Stimulated activated CD8-positive, alpha-beta memory T cell treated with anti-CD3 and anti-CD28 coated beads, Interleukin-4, amount 100 ng/mL, for 1 hour (primary cell): ENCODE measurements around the gene EPHB1.
"Not testable (repeated sequence)": the region's sequence is repeated elsewhere in the genome, so short reads cannot be mapped to it uniquely, and the experiment has no call there.

ENCODE experiments used
- DNase-seq, 2 donors: peaks; one replicate each; pipeline ENCODE4 v3.0.0-alpha.2; 2020; ENCODE audit warnings: low read depth in 2 of 2, low spot score in 1 of 2

Gene EPHB1

GRCh38 chr3:134991472-134992010, 196.5 kb downstream of the EPHB1 start:
- no peak for DNase-seq

DNA sequence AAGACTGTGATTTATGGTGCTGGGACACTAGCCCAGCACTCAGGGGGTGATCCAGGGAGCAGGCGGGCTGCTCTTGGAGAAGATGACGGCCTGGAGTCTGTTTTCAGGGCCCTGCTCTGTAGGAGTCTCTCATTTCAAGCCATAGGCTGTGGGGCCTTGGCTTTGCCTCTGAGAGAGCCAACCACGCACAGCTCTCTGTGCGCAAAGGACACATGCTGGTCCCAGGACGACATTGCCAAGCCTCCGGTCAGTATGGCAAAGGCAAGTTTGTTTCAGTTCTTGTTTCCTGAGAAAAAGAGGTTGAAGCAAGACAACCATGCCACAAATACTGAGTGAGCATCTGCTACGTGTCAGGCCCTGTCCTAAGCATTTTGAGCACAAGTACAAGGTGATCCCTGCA, 197.1 kb downstream of the EPHB1 start:
- DNase-seq: no peak

- DNase-seq: no peak
Measured at GRCh38 chr3:134992586-134992985, 197.5 kb downstream of the EPHB1 start.

DNA sequence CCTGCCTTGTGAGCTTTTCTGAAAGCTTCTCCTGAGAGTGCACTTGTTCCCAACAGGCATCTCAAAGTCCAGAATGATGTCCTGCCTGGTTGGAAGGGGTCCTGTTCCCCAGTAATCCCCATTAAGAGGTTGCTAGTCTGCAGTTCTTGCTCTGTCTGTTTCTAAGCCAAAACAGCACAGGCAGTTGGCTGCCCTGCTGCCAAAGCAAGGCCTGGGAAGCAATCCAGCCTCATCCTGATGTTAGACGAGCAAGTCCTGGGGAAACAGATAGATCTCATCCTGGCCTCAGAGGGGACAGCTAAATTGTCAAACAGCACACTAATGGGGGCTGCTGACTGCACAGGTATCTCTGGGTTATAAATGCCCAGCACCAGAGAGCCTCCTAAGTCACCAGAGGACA, 198.0 kb downstream of the EPHB1 start:
- DNase-seq: no peak

DNA sequence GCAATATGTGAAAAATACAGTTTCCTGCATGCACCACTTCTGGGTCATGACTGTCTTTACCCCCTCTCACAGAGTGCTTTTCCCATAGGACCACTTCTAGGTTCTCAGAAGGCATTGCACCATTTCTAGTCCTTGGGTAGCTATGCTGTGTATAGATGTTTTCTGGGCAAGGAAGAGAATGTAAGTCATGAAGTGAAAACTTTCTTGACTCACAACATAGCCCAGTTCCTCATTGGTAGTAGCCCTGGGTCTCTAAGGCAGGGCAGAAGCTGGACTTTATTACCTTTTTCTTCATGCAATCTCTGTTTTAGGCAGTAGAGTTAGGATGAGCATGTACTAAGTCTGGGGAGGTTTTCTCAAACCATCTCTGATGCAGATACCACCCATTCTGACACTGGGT, 203.1 kb downstream of the EPHB1 start:
- DNase-seq: no peak

GRCh38 chr3:134998855-134999254, 203.8 kb downstream of the EPHB1 start:
- DNase-seq: no peak

DNA sequence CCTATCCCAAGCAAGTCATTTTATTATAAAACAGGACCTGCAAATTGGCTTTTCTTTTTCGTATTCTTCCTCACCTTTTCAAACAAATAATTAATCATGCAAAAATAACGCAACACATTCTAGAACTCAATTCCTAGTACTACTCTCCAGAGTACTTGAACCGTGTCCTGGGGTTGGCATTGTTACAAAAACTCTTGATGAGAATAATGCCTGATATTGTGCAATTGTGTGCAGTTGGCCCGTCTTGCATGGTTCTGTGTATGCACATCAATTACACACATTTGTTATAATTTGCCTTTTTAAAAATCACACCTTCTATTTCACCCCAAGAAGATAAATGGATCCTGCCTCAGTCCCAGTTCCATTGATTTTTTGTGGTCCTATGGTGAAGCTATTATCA, 205.4 kb downstream of the EPHB1 start:
- DNase-seq: no peak

DNA sequence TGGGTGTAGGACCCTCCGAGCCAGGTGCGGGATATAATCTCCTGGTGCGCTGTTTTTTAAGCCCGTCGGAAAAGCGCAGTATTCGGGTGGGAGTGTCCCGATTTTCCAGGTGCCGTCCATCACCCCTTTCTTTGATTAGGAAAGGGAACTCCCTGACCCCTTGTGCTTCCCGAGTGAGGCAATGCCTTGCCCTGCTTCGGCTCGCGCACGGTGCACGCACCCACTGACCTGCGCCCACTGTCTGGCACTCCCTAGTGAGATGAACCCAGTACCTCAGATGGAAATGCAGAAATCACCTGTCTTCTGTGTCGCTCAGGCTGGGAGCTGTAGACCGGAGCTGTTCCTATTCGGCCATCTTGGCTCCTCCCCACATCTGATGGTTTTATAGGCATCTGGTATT, 210.6 kb downstream of the EPHB1 start:
- DNase-seq: not testable (repeated sequence)

DNA sequence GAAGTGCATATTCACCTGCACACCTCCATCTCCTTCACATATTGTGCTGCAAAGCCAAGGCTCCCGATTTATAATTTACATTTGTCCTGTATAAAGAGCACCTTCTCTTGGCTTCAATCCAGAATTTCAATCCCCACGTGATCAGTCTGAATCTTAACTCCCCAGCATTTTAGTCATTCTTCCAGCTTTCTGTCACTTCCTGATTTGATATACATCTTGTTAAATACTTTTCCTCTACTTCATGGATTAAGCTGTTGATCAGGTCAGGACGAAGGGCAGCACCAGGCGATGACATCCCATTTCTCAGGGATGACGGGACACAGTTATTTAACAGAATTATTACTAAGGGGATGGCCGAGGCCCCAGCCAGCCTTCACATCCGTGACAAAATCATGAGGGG, 212.5 kb downstream of the EPHB1 start:
- no peak for DNase-seq

DNA sequence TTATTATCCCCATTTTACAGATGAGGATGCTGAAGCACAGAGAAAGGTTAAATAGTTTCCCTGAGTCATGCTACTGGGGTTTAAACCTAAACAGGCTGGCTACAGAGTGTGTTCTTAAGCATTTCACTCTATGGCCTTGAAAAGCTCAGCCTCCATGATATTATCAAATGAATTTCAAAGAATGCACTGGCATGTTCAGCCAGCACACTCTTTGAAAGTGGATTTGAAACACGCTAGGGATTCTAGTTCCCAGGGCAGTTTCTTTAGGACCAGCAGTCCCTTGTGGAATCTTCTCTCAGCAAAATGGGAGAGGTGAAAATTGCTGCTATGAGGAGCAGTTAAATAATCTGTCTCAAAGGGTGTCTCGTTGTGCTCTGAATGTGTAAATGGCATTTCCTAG, 213.3 kb downstream of the EPHB1 start:
- DNase-seq: no peak

DNA sequence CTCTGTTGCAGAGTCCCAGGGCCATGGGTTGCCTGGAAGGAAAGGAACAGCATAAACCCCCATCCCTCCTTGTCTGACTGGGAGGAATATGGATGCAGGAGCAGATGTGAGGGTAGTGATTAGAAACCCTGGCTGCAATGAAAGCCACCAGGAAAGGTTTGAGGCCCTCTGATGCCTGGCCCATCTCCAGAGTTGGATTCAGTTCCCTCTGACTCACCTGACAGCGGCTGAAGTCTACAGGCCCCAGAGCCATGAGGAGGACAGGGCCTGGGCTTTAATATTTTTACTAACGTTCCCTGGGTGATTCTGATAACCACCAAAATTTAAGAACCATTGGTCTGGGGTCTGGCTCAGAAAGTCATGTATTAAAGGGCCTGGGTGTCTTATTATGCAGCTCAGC, 214.0 kb downstream of the EPHB1 start:
- no peak for DNase-seq

GRCh38 chr3:135012101-135012500, 217.0 kb downstream of the EPHB1 start:
- DNase-seq: no peak

DNA sequence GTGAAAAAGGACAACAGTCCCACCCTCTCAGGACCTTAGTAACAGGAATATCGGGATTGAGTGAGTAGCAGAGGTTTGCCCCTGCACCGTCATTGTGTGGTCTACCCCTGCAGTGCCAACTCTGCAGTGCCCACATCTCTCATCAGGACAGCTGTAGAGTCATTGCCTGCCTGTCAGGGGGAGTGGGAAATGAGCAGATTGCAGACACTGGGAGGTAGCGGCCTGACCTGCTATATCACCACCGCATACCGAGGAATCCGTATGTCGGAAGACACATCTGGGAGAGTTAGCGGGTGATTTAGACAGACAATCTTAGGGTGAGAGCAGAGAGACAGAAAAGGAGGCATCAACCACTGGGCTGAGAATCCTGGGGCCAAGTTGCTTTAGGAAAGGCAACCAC, 218.1 kb downstream of the EPHB1 start:
- DNase-seq: no peak

DNA sequence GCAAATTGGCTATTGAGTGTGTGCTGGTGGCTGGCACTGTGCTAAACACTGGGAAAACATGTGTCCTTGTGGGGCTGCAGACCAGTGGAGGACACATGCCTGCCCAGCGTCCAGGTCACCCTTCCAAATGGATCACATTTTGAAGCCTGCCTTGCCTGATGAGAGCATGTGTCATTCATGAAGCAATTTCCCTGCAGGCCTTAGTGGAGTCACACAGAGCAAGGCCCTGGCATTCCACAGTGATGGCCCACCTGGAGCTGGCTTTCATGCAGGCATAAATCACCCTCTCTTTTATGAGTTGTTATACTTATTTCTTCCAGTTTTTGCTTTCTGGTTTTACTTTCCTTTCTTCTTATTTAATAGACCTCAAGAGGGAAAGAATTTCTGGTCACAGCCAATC, 219.5 kb downstream of the EPHB1 start:
- DNase-seq: no peak

DNA sequence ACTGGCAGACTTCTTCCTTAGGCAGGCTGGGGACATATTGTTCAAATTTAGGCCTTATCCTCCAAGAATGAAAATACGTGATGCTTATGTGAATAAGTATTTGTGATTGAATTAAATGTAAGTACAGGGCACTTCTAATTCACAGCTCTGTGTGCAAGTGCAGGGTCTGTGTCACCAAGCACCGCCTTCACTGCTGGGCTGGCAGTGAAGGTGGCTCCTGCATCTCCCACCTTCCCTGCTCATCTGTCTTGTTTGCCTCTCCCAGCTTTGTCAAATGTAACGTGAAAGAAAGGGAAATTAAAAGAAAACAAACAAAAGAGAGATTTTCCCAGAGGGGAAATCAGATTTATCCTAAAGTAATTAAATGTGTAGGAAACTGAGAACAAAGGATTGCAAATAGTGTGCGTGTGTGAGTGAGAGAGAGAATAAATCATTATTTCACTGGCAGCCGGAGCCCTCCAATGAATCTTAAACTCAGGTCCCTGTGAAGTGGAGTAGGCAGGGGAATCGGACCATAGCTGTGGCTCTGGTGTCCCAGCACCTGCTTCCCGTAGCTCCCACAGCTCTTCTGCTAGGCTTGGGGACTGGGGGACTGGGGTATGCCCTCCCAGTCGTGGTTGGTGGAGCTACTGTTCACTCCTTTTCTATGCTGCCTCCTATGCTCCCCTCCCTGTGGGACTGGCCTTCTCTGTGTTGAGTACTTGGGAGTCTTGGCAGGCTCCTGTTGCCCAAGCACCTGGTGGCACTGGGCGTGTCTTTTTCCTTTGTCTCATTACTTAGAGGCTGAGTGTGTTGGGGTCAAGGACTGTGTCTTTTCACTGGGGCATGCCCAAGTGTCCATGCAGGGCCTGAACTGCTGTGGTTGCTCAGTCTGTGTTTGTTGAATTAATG, 222.2 kb downstream of the EPHB1 start:
- DNase-seq: no peak

- no peak for DNase-seq
Measured at GRCh38 chr3:135018149-135018923, 223.3 kb downstream of the EPHB1 start.

- no peak for DNase-seq
Measured at GRCh38 chr3:135020181-135020580, 225.1 kb downstream of the EPHB1 start.

- no peak for DNase-seq
Measured at GRCh38 chr3:135023996-135024658, 229.1 kb downstream of the EPHB1 start.

DNA sequence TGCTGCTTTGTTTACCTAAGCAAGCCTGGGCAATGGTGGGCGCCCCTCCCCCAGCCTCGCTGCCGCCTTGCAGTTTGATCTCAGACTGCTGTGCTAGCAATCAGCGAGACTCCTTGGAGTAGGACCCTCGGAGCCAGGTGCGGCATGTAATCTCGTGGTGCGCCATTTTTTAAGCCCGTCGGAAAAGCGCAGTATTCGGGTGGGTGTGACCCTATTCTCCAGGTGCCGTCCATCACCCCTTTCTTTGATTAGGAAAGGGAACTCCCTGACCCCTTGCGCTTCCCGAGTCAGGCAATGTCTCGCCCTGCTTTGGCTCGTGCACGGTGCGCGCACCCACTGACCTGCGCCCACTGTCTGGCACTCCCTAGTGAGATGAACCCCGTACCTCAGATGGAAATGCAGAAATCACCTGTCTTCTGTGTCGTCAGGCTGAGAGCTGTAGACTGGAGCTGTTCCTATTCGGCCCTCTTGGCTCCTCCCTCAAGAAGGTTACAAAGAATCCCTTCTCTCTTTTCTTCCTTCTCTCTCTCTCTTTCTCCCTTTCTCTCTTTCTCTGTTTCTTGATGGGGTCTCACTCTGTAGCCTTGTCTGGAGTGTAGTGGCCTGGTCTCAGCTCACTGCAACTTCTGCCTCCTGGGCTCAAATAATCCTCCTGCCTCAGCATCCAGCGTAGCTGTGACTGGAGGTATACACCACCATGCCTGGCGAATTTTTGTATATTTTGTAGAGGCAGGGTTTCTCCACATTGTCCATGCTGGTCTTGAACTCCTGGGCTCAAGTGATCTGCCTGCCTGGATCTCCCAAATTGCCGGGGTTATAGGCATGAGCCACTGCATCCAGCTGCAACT, 235.9 kb downstream of the EPHB1 start:
- DNase-seq: not testable (repeated sequence)

DNA sequence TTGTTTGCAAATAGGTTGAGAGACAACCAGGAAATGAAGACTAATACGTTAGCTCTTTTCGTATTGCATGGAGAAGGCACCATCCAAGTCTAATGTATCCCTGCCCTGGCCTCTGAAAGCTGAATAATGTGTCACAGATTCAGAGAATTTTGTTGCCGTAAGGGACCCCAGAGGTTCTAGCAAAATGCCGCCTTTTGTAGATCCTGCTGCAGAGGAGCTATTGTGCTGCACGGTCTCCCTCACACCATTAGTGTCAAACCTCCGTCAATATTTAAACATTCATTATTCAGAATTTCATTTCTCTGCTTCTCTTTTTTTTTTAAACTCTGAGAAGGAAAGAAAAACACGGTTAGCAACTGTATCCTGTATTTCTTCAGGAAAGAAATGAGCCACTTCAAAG, 238.7 kb downstream of the EPHB1 start:
- no peak for DNase-seq

GRCh38 chr3:135034291-135034768, 239.3 kb downstream of the EPHB1 start:
- DNase-seq: no peak
